IMR-90 (cell line): ENCODE measurements around the gene PDE11A. TPM values are rescaled to one million over a fixed set of nuclear protein-coding genes. Genes with fewer than 3 reads are reported as not detected.

Experiments
- ATAC-seq: fragments of 200-7000 bp; cut with Tn5 transposase; 2 replicates; pipeline ENCODE4 v1.9.1; 2020; ENCODE audit warnings: low read depth, mild to moderate bottlenecking, moderate library complexity
- BruUV-seq: library from RNA; stranded (reverse); fragments of 400-500 nt; replicated peaks from 2 replicates; lab custom pipeline; 2021; lab: Mats Ljungman, UMichigan
- CTCF ChIA-PET: fragments of 300-600 bp; formaldehyde crosslinking; extraction: SDS; loops from one replicate; lab custom pipeline; 2021; ENCODE audit warnings: antibody characterized with exemption; lab: Yijun Ruan, JAX
- POLR2A ChIA-PET: fragments of 300-600 bp; sonication (Branson Sonifier 250); formaldehyde crosslinking; loops from one replicate; lab custom pipeline; 2022; ENCODE audit warnings: antibody characterized with exemption; ENCODE audit not compliant: unreplicated experiment; lab: Charles Lee
- DNase-seq: peaks from one replicate; pipeline ENCODE4 v3.0.0; 2013
- H2AFZ ChIP-seq: replicated peaks from 2 replicates; pipeline ENCODE3; 2013; ENCODE audit warnings: low read length, mild to moderate bottlenecking; ENCODE audit not compliant: poor library complexity
- H2AK5ac ChIP-seq: 2 replicates; pipeline ENCODE4 v1.6.1; 2013; ENCODE audit warnings: low read depth, low read length, inconsistent platforms
- H2AK9ac ChIP-seq: replicated peaks from 2 replicates; pipeline ENCODE3; 2013; ENCODE audit warnings: mild to moderate bottlenecking, low read depth, low read length, moderate library complexity; ENCODE audit not compliant: poor library complexity
- H2BK120ac ChIP-seq: 2 replicates; pipeline ENCODE4 v1.6.1; 2013; ENCODE audit warnings: low read depth, low read length, inconsistent platforms
- H2BK15ac ChIP-seq: 3 replicates; pipeline ENCODE4 v1.6.1; 2013; ENCODE audit warnings: low read depth, low read length, inconsistent platforms
- H2BK20ac ChIP-seq: 2 replicates; pipeline ENCODE4 v1.6.1; 2013; ENCODE audit warnings: low read depth, mild to moderate bottlenecking, inconsistent platforms, low read length, moderate library complexity
- H2BK5ac ChIP-seq: 2 replicates; pipeline ENCODE4 v1.6.1; 2013; ENCODE audit warnings: mild to moderate bottlenecking, low read depth, low read length, inconsistent platforms; ENCODE audit not compliant: poor library complexity, severe bottlenecking
- H3K14ac ChIP-seq: replicated peaks from 2 replicates; pipeline ENCODE4 v1.6.1; 2013; ENCODE audit warnings: low read depth, low read length, inconsistent platforms
- H3K18ac ChIP-seq: 2 replicates; pipeline ENCODE4 v1.6.1; 2013; ENCODE audit warnings: low read depth, low read length, control low read depth
- H3K23ac ChIP-seq: 2 replicates; pipeline ENCODE4 v1.6.1; 2013; ENCODE audit warnings: low read depth, low read length, inconsistent platforms
- H3K27ac ChIP-seq: 2 replicates; pipeline ENCODE4 v1.5.1; 2013; ENCODE audit warnings: mild to moderate bottlenecking, control low read depth, low read length; ENCODE audit not compliant: insufficient read depth
- H3K27me3 ChIP-seq: 2 replicates; pipeline ENCODE4 v1.6.1; 2013; ENCODE audit warnings: low read length; ENCODE audit not compliant: control insufficient read depth, insufficient read depth
- H3K36me3 ChIP-seq: 2 replicates; pipeline ENCODE4 v1.6.1; 2013; ENCODE audit warnings: low read length, mixed read lengths; ENCODE audit not compliant: control insufficient read depth, insufficient read depth
- H3K4ac ChIP-seq: 2 replicates; pipeline ENCODE4 v1.6.1; 2013; ENCODE audit warnings: low read depth, low read length, inconsistent platforms
- H3K4me1 ChIP-seq: 2 replicates; pipeline ENCODE4 v1.6.1; 2013; ENCODE audit warnings: low read length, mixed read lengths; ENCODE audit not compliant: control insufficient read depth, insufficient read depth
- H3K4me2 ChIP-seq: 2 replicates; pipeline ENCODE4 v1.6.1; 2013; ENCODE audit warnings: low read depth, mild to moderate bottlenecking, control low read depth, low read length, moderate library complexity
- H3K4me3 ChIP-seq: 2 replicates; pipeline ENCODE4 v1.5.1; 2013; ENCODE audit warnings: low read depth, mild to moderate bottlenecking, control low read depth, low read length, moderate library complexity; ENCODE audit not compliant: insufficient read depth
- H3K56ac ChIP-seq: 2 replicates; pipeline ENCODE4 v1.6.1; 2013; ENCODE audit warnings: low read length, inconsistent platforms; ENCODE audit not compliant: insufficient read depth; ENCODE audit errors: extremely low read depth
- H3K79me1 ChIP-seq, 2 experiments: 2 replicates each; pipeline ENCODE4 v1.6.1; 2013; ENCODE audit warnings: low read length in 2 of 2, inconsistent platforms in 1 of 2, low read depth in 1 of 2
- H3K9ac ChIP-seq: 2 replicates; pipeline ENCODE4 v1.6.1; 2013; ENCODE audit warnings: low read depth, low read length, control low read depth
- H3K9me1 ChIP-seq: 2 replicates; pipeline ENCODE4 v1.6.1; 2013; ENCODE audit warnings: low read length, inconsistent platforms; ENCODE audit not compliant: insufficient read depth
- H3K9me3 ChIP-seq: 2 replicates; pipeline ENCODE4 v1.6.1; 2013; ENCODE audit warnings: low read length; ENCODE audit not compliant: control insufficient read depth, insufficient read depth
- H4K20me1 ChIP-seq: 2 replicates; pipeline ENCODE4 v1.6.1; 2013; ENCODE audit warnings: low read length, inconsistent platforms; ENCODE audit not compliant: insufficient read depth
- H4K5ac ChIP-seq: 2 replicates; pipeline ENCODE4 v1.6.1; 2013; ENCODE audit warnings: mild to moderate bottlenecking, low read depth, low read length, control low read depth
- H4K8ac ChIP-seq, 2 experiments: 2 replicates each; pipeline ENCODE4 v1.6.1; 2013; ENCODE audit warnings: low read depth in 2 of 2, low read length in 2 of 2, control low read depth in 1 of 2, inconsistent platforms in 1 of 2
- H4K91ac ChIP-seq: 2 replicates; pipeline ENCODE4 v1.6.1; 2013; ENCODE audit warnings: low read depth, low read length, inconsistent platforms; ENCODE audit not compliant: insufficient read depth
- CHD1 ChIP-seq: IDR thresholded peaks from 2 replicates; pipeline ENCODE4 v1.6.1; 2012; ENCODE audit warnings: low read depth, low read length, improper control_type of control experiment
- MAFK ChIP-seq: IDR thresholded peaks from 2 replicates; pipeline ENCODE4 v1.6.1; 2012; ENCODE audit warnings: low read depth, low read length, improper control_type of control experiment
- MXI1 ChIP-seq: IDR thresholded peaks from 2 replicates; pipeline ENCODE4 v1.6.1; 2012; ENCODE audit warnings: low read depth, mild to moderate bottlenecking, low read length, moderate library complexity, borderline replicate concordance
- POLR2A ChIP-seq: IDR thresholded peaks from 2 replicates; pipeline ENCODE4 v1.6.1; 2012; ENCODE audit warnings: mild to moderate bottlenecking, low read depth, low read length
- RAD21 ChIP-seq: IDR thresholded peaks from 2 replicates; pipeline ENCODE4 v1.6.1; 2012; ENCODE audit warnings: low read length, improper control_type of control experiment
- RCOR1 ChIP-seq: IDR thresholded peaks from 2 replicates; pipeline ENCODE4 v1.6.1; 2012; ENCODE audit warnings: mild to moderate bottlenecking, low read length, improper control_type of control experiment; ENCODE audit not compliant: insufficient replicate concordance
- SMC3 ChIP-seq: fragments of 150-350 bp; IDR thresholded peaks from 2 replicates; pipeline ENCODE4 v1.6.1; 2016; ENCODE audit warnings: low read depth, mild to moderate bottlenecking, antibody characterized with exemption, low read length, moderate library complexity
- WGBS, 2 experiments: methylation state at CpG; one replicate each; pipeline versions ENCODE4 v1.1.5 to v1.1.7; 2013; ENCODE audit warnings: missing lambda C conversion rate in 2 of 2; ENCODE audit not compliant: insufficient read length in 1 of 2; ENCODE audit errors: extremely low coverage in 2 of 2; 5-methylcytosine and 5-hydroxymethylcytosine counted together
- dilution Hi-C: fragments of 300-500 bp; cut with HindIII; formaldehyde crosslinking; loops from one replicate; pipeline ENCODE4 v1.14.3; 2018; ENCODE audit warnings: low sequenced_read_pairs; ENCODE audit not compliant: unreplicated experiment
- in situ Hi-C: fragments of 300-500 bp; cut with MboI; formaldehyde crosslinking; loops from 3 replicates; pipeline ENCODE4 v1.14.3; 2019; ENCODE audit warnings: low sequenced_read_pairs, inconsistent platforms, mixed read lengths
- intact Hi-C: fragments of 100-400 bp; cut with micrococcal nuclease; formaldehyde crosslinking; loops from 2 replicates; pipeline ENCODE4 v1.10.0; 2022
- polyA plus RNA-seq, 3 experiments: library from polyadenylated mRNA; depleted of rRNA; stranded (reverse); fragments of >200 nt; gene quantifications; 2 replicates each; pipeline ENCODE4 v1.2.3, GENCODE V29; 2012; ENCODE audit warnings: low replicate concordance in 1 of 3
- total RNA-seq: library from RNA; depleted of rRNA; stranded (reverse); fragments of >200 nt; gene quantifications from 2 replicates; pipeline ENCODE4 v1.2.3, GENCODE V29; 2012
- TF ChIP-seq, protein P1 (sequence below): fragments of 150-350 bp; IDR thresholded peaks from 2 replicates; pipeline ENCODE4 v1.6.1; 2017; ENCODE audit warnings: mild to moderate bottlenecking, antibody characterized with exemption, low read length, low read depth
- TF ChIP-seq, protein P2 (sequence below): conservative IDR thresholded peaks from 2 replicates; pipeline ENCODE4 v1.5.1; 2012; ENCODE audit warnings: mild to moderate bottlenecking, low read depth, low read length, improper control_type of control experiment
- TF ChIP-seq, protein P3 (sequence below): fragments of 150-350 bp; IDR thresholded peaks from 2 replicates; pipeline ENCODE4 v1.6.1; 2016; ENCODE audit warnings: low read depth, mild to moderate bottlenecking, low read length, moderate library complexity, borderline replicate concordance

Gene PDE11A
- total and polyA plus RNA-seq, 2 of the 4 experiments (the other 2 are of a cell fraction) = 0.21 to 0.72 TPM

DNA sequence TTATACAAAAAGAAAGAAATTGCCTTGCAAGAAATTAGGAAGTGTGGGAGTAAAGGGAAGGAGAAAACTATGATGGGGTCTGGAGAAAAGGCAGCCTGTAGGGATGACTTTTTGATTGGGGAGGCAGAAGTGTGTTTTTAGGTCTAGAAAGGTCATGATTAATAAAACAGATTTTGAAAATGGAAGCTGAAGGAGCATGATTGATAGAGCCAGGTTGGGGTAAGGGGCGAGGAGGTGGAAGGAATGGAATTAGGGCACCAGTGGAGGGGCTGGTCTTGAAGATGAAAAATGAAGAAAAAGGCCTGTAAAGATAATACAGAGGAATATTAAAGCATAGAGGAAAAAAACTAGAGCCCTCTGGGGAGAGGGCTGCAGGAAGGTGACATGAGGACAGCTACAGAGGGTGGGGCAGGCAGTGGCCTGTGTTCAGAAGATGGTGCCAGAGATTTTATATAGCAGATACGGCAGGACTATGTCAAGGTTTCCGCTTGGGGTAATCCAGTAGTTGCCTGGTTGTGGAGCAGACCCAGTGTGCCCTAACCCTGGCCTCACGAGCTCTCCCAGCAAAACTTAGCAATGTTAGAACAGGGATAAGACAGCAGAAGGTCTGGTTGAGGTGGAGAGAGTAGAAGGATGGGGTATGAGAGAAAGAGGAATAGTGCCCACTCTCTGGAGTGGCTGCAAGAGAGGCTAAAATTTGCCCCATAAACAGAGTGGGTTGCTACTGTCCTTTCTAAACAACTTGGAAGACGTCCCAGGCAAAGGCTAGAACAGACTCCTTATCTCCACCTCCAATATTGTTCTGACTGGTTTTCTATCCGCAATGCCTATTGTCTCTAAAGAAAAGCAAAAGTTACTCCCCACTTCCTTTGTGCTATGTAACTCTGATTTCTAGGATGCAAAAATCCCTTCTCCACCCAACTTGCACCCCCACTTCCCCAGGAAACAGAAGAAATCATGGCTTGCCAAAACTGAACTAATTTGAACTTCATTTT, 392.7 kb downstream of the PDE11A start (continued):
- TF ChIP-seq, protein P1, sequence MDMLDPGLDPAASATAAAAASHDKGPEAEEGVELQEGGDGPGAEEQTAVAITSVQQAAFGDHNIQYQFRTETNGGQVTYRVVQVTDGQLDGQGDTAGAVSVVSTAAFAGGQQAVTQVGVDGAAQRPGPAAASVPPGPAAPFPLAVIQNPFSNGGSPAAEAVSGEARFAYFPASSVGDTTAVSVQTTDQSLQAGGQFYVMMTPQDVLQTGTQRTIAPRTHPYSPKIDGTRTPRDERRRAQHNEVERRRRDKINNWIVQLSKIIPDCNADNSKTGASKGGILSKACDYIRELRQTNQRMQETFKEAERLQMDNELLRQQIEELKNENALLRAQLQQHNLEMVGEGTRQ = no peak

DNA sequence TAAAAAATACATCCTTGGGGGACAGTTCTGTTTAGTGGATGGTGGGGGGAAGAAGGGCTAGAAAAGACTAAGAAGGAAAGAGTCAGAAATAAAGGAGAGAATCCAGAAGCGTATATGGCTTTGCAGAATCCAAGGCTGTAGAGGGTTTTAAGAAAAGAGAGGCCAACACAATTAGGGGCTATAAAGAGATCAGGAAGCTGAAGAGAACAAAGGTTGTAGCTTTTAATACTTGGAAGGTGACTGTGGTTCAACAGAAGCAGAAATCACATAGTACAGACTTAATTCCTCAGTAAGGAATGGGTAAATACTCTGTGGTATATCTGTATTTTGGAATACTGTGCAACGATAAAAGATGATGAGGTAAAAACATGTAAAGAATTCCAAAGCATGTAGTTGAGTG, 393.6 kb downstream of the PDE11A start:
- Histone ChIP-seq H3K23ac (no peak overlapping the region), H3K4me3 (no peak overlapping the region), H2BK5ac (no peak overlapping the region), H3K4me2 (no peak overlapping the region), H3K4me1 (no peaks in the 10 kb centered on the region), H4K8ac (no peak overlapping the region), H3K36me3 (no peaks in the 10 kb centered on the region), H3K9ac (no peak overlapping the region), H2BK120ac (no peak overlapping the region), H2BK20ac (no peak overlapping the region), H3K79me1 (no peaks in the 10 kb centered on the region), H3K9me3 (no peaks in the 10 kb centered on the region), H3K9me1 (no peaks in the 10 kb centered on the region), H3K14ac (no peak overlapping the region), H3K4ac (no peak overlapping the region), H4K91ac (no peak overlapping the region), H2AK5ac (no peak overlapping the region), H2AFZ (no peak overlapping the region), H4K20me1 (no peaks in the 10 kb centered on the region), H2AK9ac (no peak overlapping the region), H3K18ac (no peak overlapping the region), H3K27ac (no peak overlapping the region), H3K27me3 (no peaks in the 10 kb centered on the region), H2BK15ac (no peak overlapping the region), H3K56ac (no peak overlapping the region), H4K5ac (no peak overlapping the region)
- dilution Hi-C loops = no loop called here
- in situ Hi-C loops = no loop called here
- POLR2A ChIA-PET = no interaction called here
- no CpG with 5 or more reads among the region's 2 CpGs for WGBS, 2 experiments
- intact Hi-C loops = no loop called here
- no TSS peak for BruUV-seq
- no peak for DNase-seq
- CTCF ChIA-PET = interaction anchor here (0.7 kb wide), 1 partner anchor 109 kb away, joined by 3 read pairs; no protein-coding TSS in a partner anchor
- ATAC-seq = no peak
- TF ChIP-seq, protein P2, sequence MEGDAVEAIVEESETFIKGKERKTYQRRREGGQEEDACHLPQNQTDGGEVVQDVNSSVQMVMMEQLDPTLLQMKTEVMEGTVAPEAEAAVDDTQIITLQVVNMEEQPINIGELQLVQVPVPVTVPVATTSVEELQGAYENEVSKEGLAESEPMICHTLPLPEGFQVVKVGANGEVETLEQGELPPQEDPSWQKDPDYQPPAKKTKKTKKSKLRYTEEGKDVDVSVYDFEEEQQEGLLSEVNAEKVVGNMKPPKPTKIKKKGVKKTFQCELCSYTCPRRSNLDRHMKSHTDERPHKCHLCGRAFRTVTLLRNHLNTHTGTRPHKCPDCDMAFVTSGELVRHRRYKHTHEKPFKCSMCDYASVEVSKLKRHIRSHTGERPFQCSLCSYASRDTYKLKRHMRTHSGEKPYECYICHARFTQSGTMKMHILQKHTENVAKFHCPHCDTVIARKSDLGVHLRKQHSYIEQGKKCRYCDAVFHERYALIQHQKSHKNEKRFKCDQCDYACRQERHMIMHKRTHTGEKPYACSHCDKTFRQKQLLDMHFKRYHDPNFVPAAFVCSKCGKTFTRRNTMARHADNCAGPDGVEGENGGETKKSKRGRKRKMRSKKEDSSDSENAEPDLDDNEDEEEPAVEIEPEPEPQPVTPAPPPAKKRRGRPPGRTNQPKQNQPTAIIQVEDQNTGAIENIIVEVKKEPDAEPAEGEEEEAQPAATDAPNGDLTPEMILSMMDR = no peak
- no peak for TF ChIP-seq SMC3
- TF ChIP-seq MAFK = no peak
- no peak for TF ChIP-seq MXI1
- no peak for TF ChIP-seq RCOR1
- no peak for TF ChIP-seq RAD21
- TF ChIP-seq, protein P1 = no peak
- TF ChIP-seq, protein P3, sequence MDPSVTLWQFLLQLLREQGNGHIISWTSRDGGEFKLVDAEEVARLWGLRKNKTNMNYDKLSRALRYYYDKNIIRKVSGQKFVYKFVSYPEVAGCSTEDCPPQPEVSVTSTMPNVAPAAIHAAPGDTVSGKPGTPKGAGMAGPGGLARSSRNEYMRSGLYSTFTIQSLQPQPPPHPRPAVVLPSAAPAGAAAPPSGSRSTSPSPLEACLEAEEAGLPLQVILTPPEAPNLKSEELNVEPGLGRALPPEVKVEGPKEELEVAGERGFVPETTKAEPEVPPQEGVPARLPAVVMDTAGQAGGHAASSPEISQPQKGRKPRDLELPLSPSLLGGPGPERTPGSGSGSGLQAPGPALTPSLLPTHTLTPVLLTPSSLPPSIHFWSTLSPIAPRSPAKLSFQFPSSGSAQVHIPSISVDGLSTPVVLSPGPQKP = no peak
- no peak for TF ChIP-seq CHD1
- no peak for TF ChIP-seq POLR2A
